Mucosa of descending colon (tissue), 3 donors: ENCODE data around the gene POU6F2. TPM values are rescaled to one million over a fixed set of nuclear protein-coding genes. Genes with fewer than 3 reads are reported as not detected.

Source experiments
- ATAC-seq: fragments of 200-7000 bp; cut with Tn5 transposase; one replicate; pipeline ENCODE4 v1.9.1; 2020; ENCODE audit warnings: mild to moderate bottlenecking, moderate library complexity
- DNase-seq, 3 donors: peaks; one replicate each; pipeline ENCODE4 v3.0.0-alpha.2; 2020
- H3K36me3 ChIP-seq: fragments of 200-600 bp; one replicate; pipeline ENCODE4 v1.8.0; 2021; ENCODE audit warnings: low read depth, mild to moderate bottlenecking
- H3K4me1 ChIP-seq: fragments of 200-600 bp; one replicate; pipeline ENCODE4 v1.8.0; 2021; ENCODE audit warnings: low read depth, mild to moderate bottlenecking
- H3K4me3 ChIP-seq: fragments of 200-600 bp; one replicate; pipeline ENCODE4 v1.8.0; 2021; ENCODE audit warnings: mild to moderate bottlenecking
- H3K9me3 ChIP-seq: fragments of 200-600 bp; one replicate; pipeline ENCODE4 v1.8.0; 2021; ENCODE audit warnings: mild to moderate bottlenecking
- CTCF ChIP-seq: fragments of 200-600 bp; IDR thresholded peaks from one replicate; pipeline ENCODE4 v1.8.0; 2022; ENCODE audit warnings: antibody characterized with exemption, mild to moderate bottlenecking
- intact Hi-C, 2 donors: fragments of 100-400 bp; cut with DNase I in 1 of 2; cut with micrococcal nuclease in 1 of 2; formaldehyde crosslinking; loops; one replicate each; pipeline versions ENCODE4 v1.11.0 to v1.11.1; 2022; cut with DNase I, micrococcal nuclease
- total RNA-seq, 3 donors: library from RNA; stranded (reverse); fragmentation: NEBNext Ultra II Directional in 2 of 3; extraction: Animal tissue kit (Norgen Biotek cat#: 25700) in 2 of 3; gene quantifications; one replicate each; pipeline versions ENCODE4 v1.2.1 to v1.2.4, GENCODE V29; 2021 to 2023
- donor health status: DM: no; HTN: no; CAD: no; lungs with moderate emphysema.
- donor health status: DM: no; HTN: no; CAD: no.
- donor health status: DM: no; HTN: yes; CAD: no.

Gene POU6F2
- total RNA-seq, 3 donors from 2014 or later: 0.90 TPM; not detected in 2

- TF ChIP-seq CTCF: no peak
- H3K4me3 ChIP-seq: no peak overlapping the region
- intact Hi-C loops: loop anchor here in 1 of 2 donors (5.0 kb wide), 1 partner anchor 532 kb away; no protein-coding TSS in a partner anchor
- ATAC-seq (peak; percentile 55), DNase-seq (peak in 1 of 3 donors; percentile 14)
- no peaks in the 10 kb centered on the region for H3K36me3 ChIP-seq
- no peaks in the 10 kb centered on the region for H3K9me3 ChIP-seq
- peaks cover 11% of the 10 kb centered on the region for H3K4me1 ChIP-seq
These were observed 486.8 kb downstream of the POU6F2 start for GRCh38 chr7:39464350-39465054.

GRCh38 chr7:39465055-39465929 lies 487.6 kb downstream of the POU6F2 start:
- Histone ChIP-seq H3K9me3 (no peaks in the 10 kb centered on the region), H3K4me1 (peaks cover 11% of the 10 kb centered on the region), H3K4me3 (no peak overlapping the region), H3K36me3 (no peaks in the 10 kb centered on the region)
- TF ChIP-seq CTCF: peak; percentile 53
- intact Hi-C loops: loop anchor here in 1 of 2 donors (5.0 kb wide), 1 partner anchor 533 kb away; no protein-coding TSS in a partner anchor
- DNase-seq (peak in 2 of 3 donors; percentile 40 to 66), ATAC-seq (peak; percentile 85)

GRCh38 chr7:39468261-39468660 lies 490.6 kb downstream of the POU6F2 start:
- no peak for DNase-seq
- intact Hi-C loops: loop anchor here in 1 of 2 donors (5.0 kb wide), 1 partner anchor 536 kb away; no protein-coding TSS in a partner anchor
- no peaks in the 10 kb centered on the region for H3K9me3 ChIP-seq

GRCh38 chr7:39468808-39469374 lies 491.2 kb downstream of the POU6F2 start:
- no peak for DNase-seq
- no peak for ATAC-seq
- H3K4me1 ChIP-seq: peaks cover 8% of the 10 kb centered on the region
- H3K4me3 ChIP-seq: no peak overlapping the region
- intact Hi-C loops: loop anchor here in 1 of 2 donors (5.0 kb wide), 1 partner anchor 537 kb away; no protein-coding TSS in a partner anchor
- H3K9me3 ChIP-seq: no peaks in the 10 kb centered on the region
- TF ChIP-seq CTCF: no peak
- H3K36me3 ChIP-seq: no peaks in the 10 kb centered on the region

More at GRCh38 chr7:39468261-39468660, 490.6 kb downstream of the POU6F2 start:
- TF ChIP-seq CTCF: no peak
- H3K36me3 ChIP-seq: no peaks in the 10 kb centered on the region
- H3K4me3 ChIP-seq: no peak overlapping the region
- no peak for ATAC-seq
- H3K4me1 ChIP-seq: peaks cover 11% of the 10 kb centered on the region

- Histone ChIP-seq H3K9me3 (no peaks in the 10 kb centered on the region), H3K4me3 (no peak overlapping the region), H3K36me3 (no peaks in the 10 kb centered on the region), H3K4me1 (no peaks in the 10 kb centered on the region)
- DNase-seq (no peak), ATAC-seq (no peak)
- intact Hi-C loops: no loop called here
- no peak for TF ChIP-seq CTCF
These were observed 503.2 kb downstream of the POU6F2 start for GRCh38 chr7:39480901-39481300.
